Measurements from ENCODE around the gene NIN.
"Not testable (repeated sequence)": the region's sequence is repeated elsewhere in the genome, so short reads cannot be mapped to it uniquely, and the experiment has no call there.

The NIN gene

GRCh38 chr14:50837271-50837670 is 6.3 kb upstream of the NIN start:
- no peak for DNase-seq

- no peak for DNase-seq
These were observed 5.6 kb upstream of the NIN start for GRCh38 chr14:50836515-50836914.

GRCh38 chr14:50835280-50835679 is 4.3 kb upstream of the NIN start:
- no peak for DNase-seq

GRCh38 chr14:50834802-50835276 is 3.9 kb upstream of the NIN start:
- DNase-seq: no peak

GRCh38 chr14:50832935-50833630 is 2.1 kb upstream of the NIN start:
- DNase-seq: no peak

GRCh38 chr14:50831726-50832168 is 785 bp upstream of the NIN start:
- DNase-seq: peak in 1 of 2 experiments; percentile 36

- peak; percentile 58 to 79 for DNase-seq
These were observed 674 bp downstream of the NIN start for GRCh38 chr14:50830044-50830931.

- DNase-seq: peak in 1 of 2 experiments; percentile 59
These were observed 1.4 kb downstream of the NIN start for GRCh38 chr14:50829489-50830043.

- DNase-seq: peak; percentile 36 to 46
These were observed 2.1 kb downstream of the NIN start for GRCh38 chr14:50828721-50829488.

GRCh38 chr14:50826681-50827080 is 4.3 kb downstream of the NIN start:
- DNase-seq: no peak

GRCh38 chr14:50825307-50825706 is 5.7 kb downstream of the NIN start:
- DNase-seq: no peak

GRCh38 chr14:50823762-50824636 is 7.0 kb downstream of the NIN start:
- no peak for DNase-seq

- no peak for DNase-seq
These were observed 7.8 kb downstream of the NIN start for GRCh38 chr14:50823051-50823761.

GRCh38 chr14:50822501-50823042 is 8.4 kb downstream of the NIN start:
- DNase-seq: no peak

GRCh38 chr14:50821510-50822464 is 9.2 kb downstream of the NIN start:
- no peak for DNase-seq

- DNase-seq: no peak
These were observed 10.0 kb downstream of the NIN start for GRCh38 chr14:50820786-50821509.

GRCh38 chr14:50819303-50819702 is 11.7 kb downstream of the NIN start:
- DNase-seq: not testable (repeated sequence)

GRCh38 chr14:50816395-50817047 is 14.4 kb downstream of the NIN start:
- DNase-seq: no peak

All from NCI-H526 (cell line).